GM18499 (cell line): ENCODE results near the gene NDUFA12.
A peak's percentile ranks its signal among the peaks of the same experiment; 100 is the strongest.

Experiments used
- ATAC-seq: cut with Tn5 transposase; IDR thresholded peaks from one replicate; pipeline ENCODE4 v1.9.1; 2021; ENCODE audit warnings: moderate number of reproducible peaks; ENCODE audit not compliant: insufficient read depth, unreplicated experiment

The NDUFA12 gene

GRCh38 chr12:94983321-94983720, 20.2 kb downstream of the NDUFA12 start:
- ATAC-seq, result no peak

- ATAC-seq, result no peak
Measured at GRCh38 chr12:94982456-94982855, 21.0 kb downstream of the NDUFA12 start.

GRCh38 chr12:94980577-94980976, 22.9 kb downstream of the NDUFA12 start:
- no peak for ATAC-seq

- ATAC-seq, result no peak
Measured at GRCh38 chr12:94979941-94980340, 23.6 kb downstream of the NDUFA12 start.

- ATAC-seq, result no peak
Measured at GRCh38 chr12:94977766-94978468, 25.6 kb downstream of the NDUFA12 start.

- no peak for ATAC-seq
Measured at GRCh38 chr12:94973221-94973620, 30.3 kb downstream of the NDUFA12 start.

- ATAC-seq, result no peak
Measured at GRCh38 chr12:94972795-94973194, 30.7 kb downstream of the NDUFA12 start.

GRCh38 chr12:94971923-94972322, 31.6 kb downstream of the NDUFA12 start:
- no peak for ATAC-seq

GRCh38 chr12:94970560-94970959, 32.9 kb downstream of the NDUFA12 start:
- no peak for ATAC-seq

GRCh38 chr12:94969424-94969823, 34.1 kb downstream of the NDUFA12 start:
- peak; percentile 72 for ATAC-seq

GRCh38 chr12:94965982-94966630, 37.4 kb downstream of the NDUFA12 start:
- ATAC-seq, result no peak

GRCh38 chr12:94963649-94964048, 39.8 kb downstream of the NDUFA12 start:
- no peak for ATAC-seq

- ATAC-seq, result no peak
Measured at GRCh38 chr12:94962670-94963069, 40.8 kb downstream of the NDUFA12 start.

GRCh38 chr12:94961911-94962310, 41.6 kb downstream of the NDUFA12 start:
- no peak for ATAC-seq

- no peak for ATAC-seq
Measured at GRCh38 chr12:94961256-94961824, 42.2 kb downstream of the NDUFA12 start.

GRCh38 chr12:94957006-94957405, 46.5 kb downstream of the NDUFA12 start:
- no peak for ATAC-seq

GRCh38 chr12:94954948-94955592, 48.4 kb downstream of the NDUFA12 start:
- no peak for ATAC-seq

GRCh38 chr12:94954029-94954685, 49.3 kb downstream of the NDUFA12 start:
- no peak for ATAC-seq

GRCh38 chr12:94952325-94952724, 51.2 kb downstream of the NDUFA12 start:
- no peak for ATAC-seq

GRCh38 chr12:94951071-94951934, 52.2 kb downstream of the NDUFA12 start:
- ATAC-seq, result no peak
